ENCODE measurements around the gene PTGDS. TPM values are rescaled to one million over a fixed set of nuclear protein-coding genes. Genes with fewer than 3 reads are reported as not detected.

The PTGDS gene
- total and polyA plus RNA-seq, 9 of the 15 experiments (the other 6 are each of a cell fraction or from before 2014, with no cell fraction given) = 0.46 to 7.1 (median 2.0) TPM

- Histone ChIP-seq H3K79me2 (ENCODE audit: control insufficient read depth, insufficient read depth, low read length) (no peaks in the 10 kb centered on the region), H3K36me3 (ENCODE audit: control insufficient read depth, insufficient read depth, low read length) (no peaks in the 10 kb centered on the region), H3K4me2 (ENCODE audit: insufficient read depth, low read length) (no peak within 1 kb of the TSS), H2AFZ (ENCODE audit: low read depth, low read length) (no peak within 1 kb of the TSS), H3K4me3 (no peak within 1 kb of the TSS), H3K4me1 (replicated peaks in 1 of 2; ENCODE audit: control insufficient read depth in 2 of 2, insufficient read depth in 2 of 2, low read length in 2 of 2) (peaks cover 9 to 79% of the 10 kb centered on the region in 2 experiments; a peak in 4 of 5 replicates), H3K27me3 (ENCODE audit: control insufficient read depth in 2 of 2, insufficient read depth in 2 of 2, low read length in 2 of 2) (no peaks in the 10 kb centered on the region), H3K9me3 (replicated peaks; ENCODE audit: control insufficient read depth, insufficient read depth, low read depth, low read length) (no peaks in the 10 kb centered on the region), H3K9ac (ENCODE audit: insufficient read depth in 1 of 2, low read depth in 2 of 2, low read length in 2 of 2) (peak within 1 kb of the TSS in 1 of 2 experiments; percentile 76; a peak in 2 of 4 replicates), H3K9me1 (ENCODE audit: control insufficient read depth, insufficient read depth, low read length) (no peaks in the 10 kb centered on the region), H4K20me1 (replicated peaks; ENCODE audit: control insufficient read depth, insufficient read depth, low read length) (no peaks in the 10 kb centered on the region), H3K27ac (ENCODE audit: extremely low read depth, low read depth, low read length) (no peak within 1 kb of the TSS)
- CTCF ChIA-PET (ENCODE audit: low intra/inter-chr PET ratio) = no interaction called here
- FAIRE-seq = no peak
- TF ChIP-seq MNT (conservative IDR thresholded peaks at IDR 0.05) (no peak), CREBBP (IDR thresholded peaks at IDR 0.05; ENCODE audit: low read depth, low read length) (no peak), ZNF280A (IDR thresholded peaks at IDR 0.05; ENCODE audit: low read depth, partially characterized antibody) (no peak), ZBTB8A (IDR thresholded peaks at IDR 0.05; ENCODE audit: partially characterized antibody) (no peak), E2F6 (IDR thresholded peaks at IDR 0.05; ENCODE audit: borderline replicate concordance in 1 of 2, extremely low read depth in 1 of 2, insufficient read depth in 1 of 2, insufficient read length in 1 of 2, low read depth in 1 of 2, low read length in 1 of 2, poor library complexity in 1 of 2, severe bottlenecking in 1 of 2) (no peak), TEAD2 (tag; IDR thresholded peaks at IDR 0.05) (no peak), BRD4 (IDR thresholded peaks at IDR 0.05) (no peak), SIN3B (IDR thresholded peaks at IDR 0.05; ENCODE audit: low read depth) (no peak), MYC (IDR thresholded peaks at IDR 0.05; ENCODE audit: low read depth, low read length) (no peak), MYC (CRISPR knock-in tag; IDR thresholded peaks at IDR 0.05; ENCODE audit: borderline replicate concordance, low read depth) (no peak), RNF2 (IDR thresholded peaks at IDR 0.05) (no peak), ZSCAN32 (CRISPR knock-in tag; IDR thresholded peaks at IDR 0.05) (no peak), THAP7 (CRISPR knock-in tag; IDR thresholded peaks at IDR 0.05) (no peak), ATF1 (CRISPR knock-in tag; IDR thresholded peaks at IDR 0.05) (no peak), ATF1 (tag; IDR thresholded peaks at IDR 0.05) (no peak), MAFF (IDR thresholded peaks at IDR 0.05; ENCODE audit: low read length) (no peak), ZNF445 (CRISPR knock-in tag; IDR thresholded peaks at IDR 0.05; ENCODE audit: low read depth) (no peak), MAFK (IDR thresholded peaks at IDR 0.05; ENCODE audit: low read length) (no peak)
- in situ Hi-C loops (cut with MboI) = no loop called here
- ATAC-seq = no peak
- intact Hi-C loops (cut with micrococcal nuclease) = no loop called here
- no TSS peak for BruUV-seq (replicated peaks)
- no peak for DNase-seq (ENCODE audit: extremely low read depth in 1 of 4, low spot score in 3 of 4)
- POLR2A ChIA-PET = interaction anchor here (0.6 kb wide), 1 partner anchor 147 kb away, joined by 3 read pairs; no protein-coding TSS in a partner anchor
- WGBS (ENCODE audit: insufficient coverage, low coverage, missing lambda C conversion rate) = 43% methylated on average over 15 of the region's 18 CpGs
These were observed 5.1 kb downstream of the PTGDS start, which contains the start of gene LCNL1 for GRCh38 chr9:136982232-136983051. Gene LCNL1 (plus strand): TSS chr9:136982993. CDS start chr9:136983587, 594 bp downstream.
